KMS-11 (cell line): Measurements from ENCODE around the gene RAN.
"Not testable (repeated sequence)": the region's sequence is repeated elsewhere in the genome, so short reads cannot be mapped to it uniquely, and the experiment has no call there.

Experiments used
- H2AFZ ChIP-seq: fragments of 200-600 bp; sonication (generic); 2 replicates; pipeline ENCODE4 v1.6.1; 2016; ENCODE audit warnings: antibody characterized with exemption, mixed run types, low read depth
- H3K27ac ChIP-seq: fragments of 200-600 bp; sonication (generic); 2 replicates; pipeline ENCODE4 v1.6.1; 2016; ENCODE audit warnings: mild to moderate bottlenecking, mixed run types
- H3K27me3 ChIP-seq: fragments of 200-600 bp; sonication (generic); 2 replicates; pipeline ENCODE4 v1.6.1; 2017; ENCODE audit warnings: mild to moderate bottlenecking, low read depth, mixed run types, moderate library complexity; ENCODE audit not compliant: insufficient read depth
- H3K36me3 ChIP-seq: fragments of 200-600 bp; sonication (generic); 2 replicates; pipeline ENCODE4 v1.6.1; 2017; ENCODE audit warnings: mild to moderate bottlenecking, mixed run types; ENCODE audit not compliant: insufficient read depth
- H3K4me1 ChIP-seq: fragments of 200-600 bp; sonication (generic); 2 replicates; pipeline ENCODE4 v1.6.1; 2016; ENCODE audit warnings: mild to moderate bottlenecking, low read depth, mixed run types; ENCODE audit not compliant: poor library complexity, severe bottlenecking
- H3K4me2 ChIP-seq: fragments of 200-600 bp; sonication (generic); 2 replicates; pipeline ENCODE4 v1.7.0; 2016; ENCODE audit warnings: mild to moderate bottlenecking, mixed run types
- H3K4me3 ChIP-seq: fragments of 200-600 bp; sonication (generic); IDR thresholded peaks from 2 replicates; pipeline ENCODE4 v1.6.1; 2017; ENCODE audit warnings: low read depth, low read length, mixed read lengths; ENCODE audit not compliant: insufficient read depth
- H3K79me2 ChIP-seq: fragments of 200-600 bp; sonication (generic); 2 replicates; pipeline ENCODE4 v1.6.1; 2016; ENCODE audit warnings: low read depth, mixed run types; ENCODE audit not compliant: insufficient read depth
- H3K9ac ChIP-seq: fragments of 200-600 bp; sonication (generic); 2 replicates; pipeline ENCODE4 v1.6.1; 2016; ENCODE audit warnings: mild to moderate bottlenecking, mixed run types
- H4K20me1 ChIP-seq: fragments of 200-600 bp; sonication (generic); 2 replicates; pipeline ENCODE4 v1.6.1; 2016; ENCODE audit warnings: mild to moderate bottlenecking, mixed run types; ENCODE audit not compliant: insufficient read depth
- TF ChIP-seq, protein P1 (sequence below): fragments of 200-600 bp; sonication (generic); conservative IDR thresholded peaks from 2 replicates; pipeline ENCODE4 v1.6.1; 2017; ENCODE audit warnings: low read depth, mild to moderate bottlenecking, antibody characterized with exemption, low read length, moderate library complexity, mixed read lengths

The RAN gene

DNA sequence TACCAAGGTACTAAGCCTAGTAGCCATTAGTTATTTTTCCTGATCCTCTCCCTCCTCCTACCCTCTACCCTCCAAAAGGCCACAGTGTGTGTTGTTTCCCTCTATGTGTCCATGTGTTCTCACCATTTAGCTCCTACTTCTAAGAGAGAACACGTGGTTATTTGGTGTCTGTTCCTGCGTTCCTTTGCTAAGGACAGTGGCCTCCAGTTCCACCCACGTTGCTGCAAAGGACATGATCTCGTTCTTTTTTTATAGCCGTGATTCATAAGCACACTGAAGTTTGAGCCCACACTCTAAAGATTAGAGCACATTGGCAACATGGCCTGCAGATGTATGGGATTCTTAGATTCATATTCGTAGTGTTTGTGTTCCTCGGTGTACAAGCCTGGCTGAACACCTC is 24.8 kb upstream of the RAN start:
- Histone ChIP-seq H2AFZ (no peak overlapping the region), H3K4me2 (no peak overlapping the region), H3K4me3 (no peak overlapping the region), H3K4me1 (no peaks in the 10 kb centered on the region), H3K27ac (no peak overlapping the region), H3K79me2 (no peaks in the 10 kb centered on the region), H4K20me1 (no peaks in the 10 kb centered on the region), H3K27me3 (no peaks in the 10 kb centered on the region), H3K9ac (no peak overlapping the region), H3K36me3 (no peaks in the 10 kb centered on the region)
- TF ChIP-seq, protein P1, sequence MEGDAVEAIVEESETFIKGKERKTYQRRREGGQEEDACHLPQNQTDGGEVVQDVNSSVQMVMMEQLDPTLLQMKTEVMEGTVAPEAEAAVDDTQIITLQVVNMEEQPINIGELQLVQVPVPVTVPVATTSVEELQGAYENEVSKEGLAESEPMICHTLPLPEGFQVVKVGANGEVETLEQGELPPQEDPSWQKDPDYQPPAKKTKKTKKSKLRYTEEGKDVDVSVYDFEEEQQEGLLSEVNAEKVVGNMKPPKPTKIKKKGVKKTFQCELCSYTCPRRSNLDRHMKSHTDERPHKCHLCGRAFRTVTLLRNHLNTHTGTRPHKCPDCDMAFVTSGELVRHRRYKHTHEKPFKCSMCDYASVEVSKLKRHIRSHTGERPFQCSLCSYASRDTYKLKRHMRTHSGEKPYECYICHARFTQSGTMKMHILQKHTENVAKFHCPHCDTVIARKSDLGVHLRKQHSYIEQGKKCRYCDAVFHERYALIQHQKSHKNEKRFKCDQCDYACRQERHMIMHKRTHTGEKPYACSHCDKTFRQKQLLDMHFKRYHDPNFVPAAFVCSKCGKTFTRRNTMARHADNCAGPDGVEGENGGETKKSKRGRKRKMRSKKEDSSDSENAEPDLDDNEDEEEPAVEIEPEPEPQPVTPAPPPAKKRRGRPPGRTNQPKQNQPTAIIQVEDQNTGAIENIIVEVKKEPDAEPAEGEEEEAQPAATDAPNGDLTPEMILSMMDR: no peak

DNA sequence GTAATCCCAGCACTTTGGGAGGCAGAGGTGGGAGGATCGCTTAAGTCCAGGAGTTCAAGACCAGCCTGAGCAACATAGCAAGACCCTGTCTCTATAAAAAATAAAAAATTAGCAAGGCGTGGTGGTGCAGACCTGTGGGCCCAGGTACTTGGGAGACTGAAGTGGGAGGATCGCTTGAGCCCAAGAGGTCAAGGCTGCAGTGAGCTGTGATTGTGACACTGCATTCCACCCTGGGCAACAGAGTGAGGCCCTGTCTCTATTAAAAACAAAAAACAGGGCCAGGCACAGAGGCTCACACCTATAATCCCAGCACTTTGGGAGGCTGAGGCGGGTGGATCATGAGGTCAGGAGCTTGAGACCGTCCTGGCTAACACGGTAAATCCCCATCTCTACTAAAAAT is 23.8 kb upstream of the RAN start:
- H3K79me2 ChIP-seq, H3K4me3 ChIP-seq, H3K4me1 ChIP-seq, H4K20me1 ChIP-seq, H3K9ac ChIP-seq, H3K27me3 ChIP-seq, H3K36me3 ChIP-seq, H3K27ac ChIP-seq, H2AFZ ChIP-seq, H3K4me2 ChIP-seq: not testable (repeated sequence)

DNA sequence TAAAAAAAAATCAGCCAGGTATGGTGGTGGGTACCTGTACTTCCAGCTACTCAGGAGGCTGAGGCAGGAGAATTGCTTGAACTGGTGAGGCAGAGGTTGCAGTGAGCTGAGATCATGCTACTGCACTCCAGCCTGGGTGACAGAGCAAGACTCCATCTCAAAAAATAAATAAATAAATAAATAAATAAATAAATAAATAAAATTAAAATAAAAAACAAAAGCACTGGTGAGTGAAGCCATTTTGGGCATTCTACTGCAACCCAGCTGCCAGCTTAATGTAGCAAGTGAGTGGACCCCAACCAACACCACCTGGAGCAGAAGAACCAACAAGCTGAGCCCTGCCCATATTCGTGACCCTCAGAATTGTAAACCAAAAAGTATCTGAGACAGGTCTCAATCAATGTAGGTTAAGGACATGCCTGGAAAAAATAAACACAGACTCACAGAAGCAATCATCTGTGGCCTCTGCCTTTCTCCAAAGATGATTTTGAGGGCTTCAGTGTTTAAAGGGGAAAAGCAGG is 23.0 kb upstream of the RAN start:
- not testable (repeated sequence) for H3K79me2 ChIP-seq, H3K4me2 ChIP-seq, H3K36me3 ChIP-seq, H4K20me1 ChIP-seq, H2AFZ ChIP-seq, H3K4me3 ChIP-seq, H3K27ac ChIP-seq, H3K4me1 ChIP-seq, H3K27me3 ChIP-seq, H3K9ac ChIP-seq

DNA sequence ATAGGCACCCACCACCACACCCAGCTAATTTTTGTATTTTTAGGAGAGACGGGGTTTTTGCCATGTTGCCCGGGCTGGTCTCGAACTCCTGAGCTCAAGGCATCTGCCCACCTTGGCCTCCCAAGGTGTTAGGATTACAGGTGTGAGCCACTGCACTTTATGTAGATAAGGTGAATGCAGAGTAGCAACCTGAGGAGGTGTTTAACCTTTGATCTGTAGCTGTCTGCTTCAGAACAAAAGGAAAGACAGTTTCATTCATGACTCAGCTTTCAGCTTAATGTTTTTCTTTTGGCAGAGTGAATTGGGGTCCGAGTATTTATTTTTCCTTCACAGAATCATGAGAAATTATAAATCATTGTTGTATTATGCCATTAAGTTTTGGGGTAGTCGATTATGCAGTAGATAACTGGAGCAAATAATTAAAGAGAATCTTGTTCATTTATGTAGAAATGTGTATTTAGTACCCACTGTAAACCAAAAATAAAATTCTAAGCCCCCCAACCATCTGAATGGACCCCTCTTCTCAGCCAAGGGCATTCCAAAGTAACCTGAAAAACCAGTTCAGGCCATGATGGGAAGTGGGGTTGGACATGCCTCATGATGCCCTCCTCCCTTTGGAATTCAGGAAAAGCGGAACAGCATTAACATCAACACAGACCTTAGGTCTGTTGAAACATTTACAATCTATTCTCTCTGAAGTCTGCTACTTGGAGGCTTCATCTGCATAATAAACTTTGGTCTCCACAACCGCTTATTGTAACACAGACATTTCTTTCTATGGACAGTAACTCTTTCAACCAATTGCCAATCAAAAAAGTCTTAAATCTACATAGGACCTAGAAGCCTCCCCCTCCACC is 22.1 kb upstream of the RAN start:
- Histone ChIP-seq H3K79me2 (no peaks in the 10 kb centered on the region), H3K36me3 (no peaks in the 10 kb centered on the region), H3K27me3 (no peaks in the 10 kb centered on the region), H2AFZ (no peak overlapping the region), H3K4me3 (no peak overlapping the region), H3K27ac (no peak overlapping the region), H3K9ac (no peak overlapping the region), H3K4me1 (no peaks in the 10 kb centered on the region), H4K20me1 (no peaks in the 10 kb centered on the region), H3K4me2 (no peak overlapping the region)
- TF ChIP-seq, protein P1: no peak

DNA sequence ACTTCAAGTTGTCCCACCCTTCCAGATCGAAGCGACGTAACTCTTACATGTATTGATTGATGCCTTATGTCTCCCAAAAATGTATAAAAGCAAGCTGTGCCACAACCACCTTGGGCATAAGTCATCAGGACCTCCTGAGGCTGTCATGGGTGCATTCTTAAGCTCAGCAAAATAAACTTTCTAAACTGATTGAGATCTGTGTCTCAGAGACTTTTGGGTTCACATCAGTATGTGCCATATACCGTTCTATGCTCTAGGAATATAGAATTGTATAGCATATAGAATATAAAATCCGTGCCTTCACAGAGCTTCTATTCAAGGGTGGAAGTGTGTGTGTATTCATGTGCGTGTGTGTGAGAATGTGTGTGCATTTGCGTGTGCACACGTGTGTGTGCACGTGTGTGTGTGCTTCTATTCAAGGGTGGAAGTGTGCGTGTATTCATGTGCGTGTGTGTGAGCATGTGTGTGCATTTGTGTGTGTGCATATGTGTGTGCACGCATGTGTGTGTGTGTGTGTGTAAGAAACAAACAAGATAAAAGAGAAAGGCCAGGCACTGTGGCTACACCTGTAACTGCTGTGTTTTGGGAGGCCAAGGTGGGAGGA is 21.3 kb upstream of the RAN start:
- no peak overlapping the region for H3K27ac ChIP-seq
- no peak overlapping the region for H3K4me2 ChIP-seq

More for the DNA sequence above, 21.3 kb upstream of the RAN start:
- Histone ChIP-seq H3K36me3 (no peaks in the 10 kb centered on the region), H3K4me3 (no peak overlapping the region), H3K79me2 (no peaks in the 10 kb centered on the region), H4K20me1 (no peaks in the 10 kb centered on the region), H3K27me3 (no peaks in the 10 kb centered on the region), H2AFZ (no peak overlapping the region), H3K9ac (no peak overlapping the region), H3K4me1 (no peaks in the 10 kb centered on the region)
- TF ChIP-seq, protein P1: no peak
